Astrocyte (in vitro differentiated cells and primary cell): Measurements from ENCODE around the gene OR13C8. TPM values are rescaled to one million over a fixed set of nuclear protein-coding genes. Genes with fewer than 3 reads are reported as not detected.

Experiments used
- DNase-seq: peaks from one replicate; pipeline ENCODE4 v3.0.0-alpha.2; 2010; ENCODE audit warnings: low read depth
- FAIRE-seq: peaks from 2 replicates; lab custom pipeline; 2011; peaks lifted over from hg19 to GRCh38; lab: Jason Lieb, UNC
- H2AFZ ChIP-seq: 2 replicates; pipeline ENCODE4 v1.6.0; 2012; ENCODE audit warnings: low read depth, low read length, inconsistent platforms
- H3K27ac ChIP-seq: 2 replicates; pipeline ENCODE4 v1.5.1; 2011; ENCODE audit warnings: low read depth, low read length, inconsistent platforms
- H3K27me3 ChIP-seq: 2 replicates; pipeline ENCODE4 v1.6.0; 2011; ENCODE audit warnings: low read length, inconsistent platforms; ENCODE audit not compliant: insufficient read depth
- H3K36me3 ChIP-seq: 2 replicates; pipeline ENCODE4 v1.5.1; 2011; ENCODE audit warnings: low read length, inconsistent platforms; ENCODE audit not compliant: insufficient read depth
- H3K4me1 ChIP-seq: 2 replicates; pipeline ENCODE4 v1.5.1; 2011; ENCODE audit warnings: low read length, inconsistent platforms; ENCODE audit not compliant: insufficient read depth
- H3K4me2 ChIP-seq: 2 replicates; pipeline ENCODE4 v1.6.0; 2012; ENCODE audit warnings: low read length, inconsistent platforms
- H3K4me3 ChIP-seq: 2 replicates; pipeline ENCODE4 v1.5.1; 2011; ENCODE audit warnings: low read depth, mild to moderate bottlenecking, low read length, inconsistent platforms; ENCODE audit not compliant: insufficient read depth
- H3K79me2 ChIP-seq: 2 replicates; pipeline ENCODE4 v1.6.0; 2012; ENCODE audit warnings: mild to moderate bottlenecking, low read length, inconsistent platforms; ENCODE audit not compliant: insufficient read depth
- H3K9ac ChIP-seq: 2 replicates; pipeline ENCODE4 v1.6.0; 2012; ENCODE audit warnings: mild to moderate bottlenecking, low read length, inconsistent platforms
- H3K9me3 ChIP-seq: 2 replicates; pipeline ENCODE4 v1.5.1; 2012; ENCODE audit warnings: low read depth, mild to moderate bottlenecking, low read length, inconsistent platforms; ENCODE audit not compliant: insufficient read depth
- H4K20me1 ChIP-seq: 2 replicates; pipeline ENCODE4 v1.6.0; 2012; ENCODE audit warnings: low read length, inconsistent platforms; ENCODE audit not compliant: insufficient read depth
- H3K27ac Mint-ChIP-seq: one replicate; pipeline ENCODE4 v1.8.0; 2021; ENCODE audit warnings: mild to moderate bottlenecking, mixed read lengths; ENCODE audit not compliant: unreplicated experiment
- H3K27me3 Mint-ChIP-seq: one replicate; pipeline ENCODE4 v1.8.0; 2021; ENCODE audit warnings: low read depth, mixed read lengths; ENCODE audit not compliant: unreplicated experiment
- H3K36me3 Mint-ChIP-seq: one replicate; pipeline ENCODE4 v1.8.0; 2021; ENCODE audit warnings: low read depth, mixed read lengths; ENCODE audit not compliant: unreplicated experiment
- H3K4me1 Mint-ChIP-seq: one replicate; pipeline ENCODE4 v1.8.0; 2021; ENCODE audit warnings: low read depth, mixed read lengths; ENCODE audit not compliant: unreplicated experiment
- H3K4me3 Mint-ChIP-seq: one replicate; pipeline ENCODE4 v1.8.0; 2021; ENCODE audit warnings: mild to moderate bottlenecking, moderate library complexity, mixed read lengths; ENCODE audit not compliant: unreplicated experiment
- H3K9me3 Mint-ChIP-seq: one replicate; pipeline ENCODE4 v1.8.0; 2021; ENCODE audit warnings: mild to moderate bottlenecking, mixed read lengths; ENCODE audit not compliant: unreplicated experiment
- EZH2 ChIP-seq: IDR thresholded peaks from 2 replicates; pipeline ENCODE4 v1.6.1; 2012; ENCODE audit warnings: mild to moderate bottlenecking, low read length, inconsistent platforms; ENCODE audit not compliant: insufficient read depth
- total RNA-seq: library from RNA; stranded (reverse); gene quantifications from 2 replicates; pipeline ENCODE4 v1.2.1, GENCODE V29; 2021
- TF ChIP-seq, protein P1 (sequence below): IDR thresholded peaks from 2 replicates; pipeline ENCODE4 v1.5.1; 2011; ENCODE audit warnings: low read depth, mild to moderate bottlenecking, inconsistent platforms, low read length, moderate library complexity; ENCODE audit not compliant: insufficient read depth

OR13C8 gene
- total RNA-seq, 1 donor from 2014 or later, result not detected

DNA sequence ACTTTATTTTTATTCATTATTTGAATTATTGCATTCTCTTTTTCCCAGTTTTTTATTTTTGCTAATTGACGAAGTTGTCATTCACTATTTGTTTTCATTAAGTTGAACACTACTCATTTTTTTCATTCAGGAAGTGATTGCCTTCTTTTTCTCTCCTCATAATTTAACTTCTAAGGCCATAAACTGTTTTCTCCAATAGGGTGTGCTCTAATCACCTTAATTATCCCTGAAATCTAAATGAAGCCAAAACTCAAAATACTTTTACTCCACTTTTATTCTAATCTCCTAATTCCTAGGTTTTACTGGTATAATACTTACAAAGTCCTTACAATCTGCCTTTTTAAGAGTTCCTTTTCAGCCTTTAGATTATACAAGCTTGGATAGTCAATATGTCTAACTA, 39.4 kb downstream of the OR13C8 start:
- Mint-ChIP-seq H3K4me1 (no peaks in the 10 kb centered on the region), H3K27ac (no peak overlapping the region), H3K36me3 (no peaks in the 10 kb centered on the region), H3K4me3 (no peak overlapping the region), H3K9me3 (no peaks in the 10 kb centered on the region), H3K27me3 (no peaks in the 10 kb centered on the region)
- Histone ChIP-seq H3K4me1 (no peaks in the 10 kb centered on the region), H3K27ac (no peak overlapping the region), H3K9me3 (no peaks in the 10 kb centered on the region), H3K79me2 (no peaks in the 10 kb centered on the region), H3K27me3 (no peaks in the 10 kb centered on the region), H2AFZ (no peak overlapping the region), H3K36me3 (no peaks in the 10 kb centered on the region), H3K4me3 (no peak overlapping the region), H4K20me1 (no peaks in the 10 kb centered on the region), H3K4me2 (no peak overlapping the region), H3K9ac (no peak overlapping the region)
- TF ChIP-seq EZH2, result no peak
- TF ChIP-seq, protein P1, sequence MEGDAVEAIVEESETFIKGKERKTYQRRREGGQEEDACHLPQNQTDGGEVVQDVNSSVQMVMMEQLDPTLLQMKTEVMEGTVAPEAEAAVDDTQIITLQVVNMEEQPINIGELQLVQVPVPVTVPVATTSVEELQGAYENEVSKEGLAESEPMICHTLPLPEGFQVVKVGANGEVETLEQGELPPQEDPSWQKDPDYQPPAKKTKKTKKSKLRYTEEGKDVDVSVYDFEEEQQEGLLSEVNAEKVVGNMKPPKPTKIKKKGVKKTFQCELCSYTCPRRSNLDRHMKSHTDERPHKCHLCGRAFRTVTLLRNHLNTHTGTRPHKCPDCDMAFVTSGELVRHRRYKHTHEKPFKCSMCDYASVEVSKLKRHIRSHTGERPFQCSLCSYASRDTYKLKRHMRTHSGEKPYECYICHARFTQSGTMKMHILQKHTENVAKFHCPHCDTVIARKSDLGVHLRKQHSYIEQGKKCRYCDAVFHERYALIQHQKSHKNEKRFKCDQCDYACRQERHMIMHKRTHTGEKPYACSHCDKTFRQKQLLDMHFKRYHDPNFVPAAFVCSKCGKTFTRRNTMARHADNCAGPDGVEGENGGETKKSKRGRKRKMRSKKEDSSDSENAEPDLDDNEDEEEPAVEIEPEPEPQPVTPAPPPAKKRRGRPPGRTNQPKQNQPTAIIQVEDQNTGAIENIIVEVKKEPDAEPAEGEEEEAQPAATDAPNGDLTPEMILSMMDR, result no peak
- FAIRE-seq (no peak), DNase-seq (no peak)

DNA sequence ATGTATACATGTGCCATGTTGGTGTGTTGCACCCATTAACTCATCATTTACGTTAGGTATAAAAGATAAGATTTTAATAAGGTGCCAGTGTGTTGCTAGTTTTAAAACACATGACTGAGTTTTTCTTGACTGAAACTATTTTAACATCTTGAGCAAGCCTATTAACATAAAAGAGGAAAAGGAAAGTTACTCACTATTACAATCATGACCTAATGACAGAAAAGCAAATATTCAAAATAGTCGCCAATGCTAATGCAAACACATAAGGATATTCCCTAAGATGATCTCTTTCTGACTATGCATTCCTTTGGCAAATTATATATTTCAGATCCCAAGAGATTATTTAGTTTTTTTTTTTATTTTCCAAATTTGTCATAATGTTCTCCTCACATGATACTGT, 42.2 kb downstream of the OR13C8 start:
- Mint-ChIP-seq H3K4me3 (no peak overlapping the region), H3K27me3 (no peaks in the 10 kb centered on the region), H3K9me3 (peaks cover 4% of the 10 kb centered on the region), H3K27ac (no peak overlapping the region), H3K4me1 (no peaks in the 10 kb centered on the region), H3K36me3 (no peaks in the 10 kb centered on the region)
- Histone ChIP-seq H3K79me2 (no peaks in the 10 kb centered on the region), H4K20me1 (no peaks in the 10 kb centered on the region), H3K27ac (no peak overlapping the region), H3K27me3 (no peaks in the 10 kb centered on the region), H3K4me1 (no peaks in the 10 kb centered on the region), H3K36me3 (no peaks in the 10 kb centered on the region), H3K4me2 (no peak overlapping the region), H3K4me3 (no peak overlapping the region), H2AFZ (no peak overlapping the region), H3K9ac (no peak overlapping the region), H3K9me3 (no peaks in the 10 kb centered on the region)
- no peak for FAIRE-seq
- no peak for TF ChIP-seq EZH2
- TF ChIP-seq, protein P1, result no peak
- DNase-seq, result no peak

DNA sequence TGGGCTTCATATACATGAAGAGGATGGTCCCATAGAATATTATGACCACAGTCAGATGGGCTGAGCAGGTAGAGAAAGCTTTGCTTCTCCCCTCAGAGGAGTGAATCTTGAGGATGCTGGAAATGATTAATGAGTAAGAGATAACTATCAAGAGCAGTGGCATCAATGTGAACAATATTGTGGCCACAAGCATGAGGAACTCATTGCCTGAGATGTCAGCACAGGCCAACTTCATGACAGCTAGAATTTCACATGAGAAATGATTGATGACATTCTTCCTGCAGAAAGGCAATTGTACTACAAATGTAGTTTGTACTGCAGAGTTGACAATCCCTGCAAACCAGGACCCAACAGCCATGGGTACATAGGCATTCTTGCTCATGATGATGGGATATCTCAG, 48.5 kb downstream of the OR13C8 start:
- Mint-ChIP-seq H3K36me3 (no peaks in the 10 kb centered on the region), H3K27me3 (peaks cover 2% of the 10 kb centered on the region), H3K9me3 (peaks cover 4% of the 10 kb centered on the region), H3K27ac (no peak overlapping the region), H3K4me3 (no peak overlapping the region), H3K4me1 (no peaks in the 10 kb centered on the region)
- no peaks in the 10 kb centered on the region for H4K20me1 ChIP-seq
- H3K27me3 ChIP-seq, result no peaks in the 10 kb centered on the region
- H3K36me3 ChIP-seq, result no peaks in the 10 kb centered on the region
- no peaks in the 10 kb centered on the region for H3K4me1 ChIP-seq
- TF ChIP-seq, protein P1, result no peak
- no peak for TF ChIP-seq EZH2
- H3K9ac ChIP-seq, result no peak overlapping the region
- H3K9me3 ChIP-seq, result no peaks in the 10 kb centered on the region
- no peak overlapping the region for H2AFZ ChIP-seq
- DNase-seq (no peak), FAIRE-seq (no peak)
- H3K27ac ChIP-seq, result no peak overlapping the region
- H3K4me3 ChIP-seq, result no peak overlapping the region
- H3K4me2 ChIP-seq, result no peak overlapping the region
- no peaks in the 10 kb centered on the region for H3K79me2 ChIP-seq
